CD4-positive, alpha-beta T cell treated with Interleukin-10 for 1 hour (primary cell): ENCODE data around the gene RAP1GAP2.

Experiments
- DNase-seq: peaks from one replicate; pipeline ENCODE4 v3.0.0-alpha.2; 2020

The RAP1GAP2 gene

DNA sequence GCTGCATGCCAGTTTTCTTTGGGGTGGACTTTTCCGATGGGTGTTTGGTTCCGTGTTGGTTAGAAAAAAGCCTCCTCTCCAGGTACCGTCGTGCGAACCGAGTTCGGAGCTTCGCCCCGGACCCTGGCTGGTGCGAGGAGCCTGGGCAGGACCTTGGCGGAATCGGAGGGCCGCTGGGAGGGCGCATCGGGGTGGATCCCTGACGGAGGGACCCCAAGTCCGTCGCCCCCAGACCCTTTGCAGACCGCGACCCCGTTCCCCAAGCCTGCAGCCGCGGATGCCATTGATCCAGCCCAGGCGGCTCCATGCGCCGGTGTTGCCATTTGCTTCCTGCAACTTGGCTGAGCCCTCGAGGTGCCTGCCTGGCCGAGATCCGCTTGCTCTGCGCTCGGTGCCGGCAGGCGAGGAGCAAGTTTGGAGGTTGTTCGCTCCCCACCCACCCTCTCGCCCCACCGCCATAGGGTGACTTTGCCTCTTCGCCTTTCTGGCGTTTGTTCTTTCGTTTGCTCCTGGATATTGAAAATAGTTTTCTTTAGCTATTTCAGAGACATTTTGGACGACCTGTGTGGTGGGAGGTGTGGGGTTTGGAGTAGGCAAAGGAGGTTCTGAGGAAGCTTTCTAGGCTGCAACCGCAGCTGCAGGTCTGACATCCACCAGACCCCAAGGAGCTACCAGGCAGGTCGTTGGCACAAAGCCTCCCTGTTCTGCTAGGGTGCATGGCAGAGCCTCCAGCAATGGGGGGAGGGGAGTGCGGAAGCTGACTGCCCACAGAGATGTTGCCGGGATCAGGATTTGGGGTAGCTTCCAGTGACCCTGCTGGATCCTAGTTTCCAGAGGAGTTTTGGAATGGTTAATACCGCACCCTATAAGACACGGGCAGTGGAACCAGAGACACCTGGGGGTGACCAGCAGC is 58.2 kb downstream of the RAP1GAP2 start:
- DNase-seq: no peak

DNA sequence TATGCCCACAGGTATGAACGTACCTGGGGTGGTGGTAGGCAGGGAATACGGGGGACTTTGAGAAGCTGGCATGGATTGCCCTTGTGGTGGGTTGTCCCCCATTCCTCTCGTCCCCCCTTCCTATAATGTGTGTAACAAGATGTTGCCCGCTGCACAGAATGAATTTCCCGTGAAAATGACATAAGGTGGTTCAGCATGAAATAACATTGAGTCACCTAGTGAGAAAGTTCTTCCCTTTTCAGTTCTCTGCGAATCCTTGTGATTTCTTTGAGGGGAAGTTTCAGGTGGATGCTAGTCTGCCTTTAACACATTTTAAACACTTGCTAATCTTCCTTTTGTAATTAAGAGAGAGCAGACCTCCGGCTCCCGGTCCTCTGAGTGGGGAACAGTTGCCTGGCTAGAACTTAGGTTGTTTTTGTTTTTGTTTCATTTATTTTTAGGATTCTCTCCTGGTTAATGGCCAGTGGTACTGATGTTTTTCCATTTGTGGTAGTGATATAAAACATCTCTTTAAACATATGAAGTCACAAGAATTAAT is 58.9 kb downstream of the RAP1GAP2 start:
- DNase-seq: no peak

DNA sequence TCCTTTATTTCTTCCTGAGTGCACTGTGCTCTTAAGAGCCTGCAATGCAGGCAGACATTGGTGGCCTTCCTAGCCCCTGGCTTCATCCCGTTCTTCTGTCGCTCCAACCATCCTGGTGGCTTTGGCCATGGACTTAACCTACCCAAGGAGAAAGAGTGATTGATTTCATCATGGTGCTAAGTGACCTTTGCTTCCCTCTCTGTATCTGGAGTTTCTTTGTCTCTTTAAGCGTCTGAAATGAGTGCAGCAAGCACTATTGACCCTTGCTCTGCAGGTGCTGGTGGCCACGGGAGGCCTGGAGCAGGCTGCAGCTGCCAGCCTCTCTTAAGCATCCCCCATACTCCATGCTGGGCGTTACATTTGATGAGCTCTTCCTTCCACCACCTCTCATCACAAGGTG is 60.5 kb downstream of the RAP1GAP2 start:
- DNase-seq: no peak

DNA sequence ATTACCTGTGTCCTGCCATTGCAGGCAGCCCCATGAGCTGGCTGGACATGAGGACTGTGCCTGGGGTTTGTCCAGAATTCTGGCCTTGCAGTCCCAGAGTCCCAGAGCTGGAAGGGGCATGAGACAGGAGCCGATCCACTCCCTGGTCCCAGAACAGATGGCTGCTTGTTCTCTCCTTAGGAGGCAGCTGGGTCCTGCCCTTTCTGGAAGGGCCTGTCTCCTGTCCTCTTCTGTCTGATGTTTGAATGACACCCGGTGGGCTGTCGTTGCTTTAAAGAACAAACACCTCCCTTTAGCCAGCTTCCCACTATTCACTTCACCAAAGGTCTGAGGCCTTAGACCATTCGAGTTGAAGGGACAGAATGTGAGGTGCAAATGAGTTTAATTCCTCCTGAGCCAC is 63.8 kb downstream of the RAP1GAP2 start:
- DNase-seq: no peak

DNA sequence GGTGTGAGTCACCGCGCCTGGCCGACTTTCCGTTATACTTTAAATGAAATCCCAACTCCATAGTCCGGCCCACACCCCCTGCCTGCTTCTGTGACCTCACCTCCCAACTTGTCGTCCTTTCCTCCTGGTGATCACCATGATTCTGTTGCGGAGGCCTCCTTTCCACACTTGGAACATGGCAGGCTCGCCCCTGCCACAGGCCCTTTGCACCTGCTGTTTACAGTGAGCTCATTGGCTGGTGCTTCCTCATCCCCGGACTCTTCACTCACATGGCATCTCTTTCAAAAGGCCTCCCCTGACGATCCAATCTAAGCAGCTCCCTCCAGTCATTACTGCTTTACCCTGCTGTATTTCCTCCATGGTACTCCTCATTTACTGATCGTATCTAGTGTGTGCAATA is 64.6 kb downstream of the RAP1GAP2 start:
- no peak for DNase-seq

DNA sequence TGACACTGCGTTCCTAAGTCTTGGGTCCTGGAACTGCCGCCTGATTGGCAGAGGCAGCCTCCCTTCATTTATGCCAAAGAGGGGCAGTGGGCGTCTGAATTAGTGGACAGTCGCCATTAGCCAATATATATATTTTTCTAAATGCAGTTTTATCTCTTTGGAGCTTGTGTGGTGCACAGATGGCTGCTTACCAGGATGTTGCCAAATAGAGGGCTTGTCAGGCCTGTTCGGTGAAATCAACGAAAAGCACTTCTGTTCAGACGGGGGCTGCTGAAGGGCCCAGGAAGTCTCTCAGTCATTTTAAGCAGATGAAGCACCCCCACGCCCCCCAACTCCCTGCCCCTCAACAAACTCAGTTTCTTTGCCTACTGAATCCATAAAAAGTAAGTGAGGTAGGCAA is 66.0 kb downstream of the RAP1GAP2 start:
- no peak for DNase-seq

DNA sequence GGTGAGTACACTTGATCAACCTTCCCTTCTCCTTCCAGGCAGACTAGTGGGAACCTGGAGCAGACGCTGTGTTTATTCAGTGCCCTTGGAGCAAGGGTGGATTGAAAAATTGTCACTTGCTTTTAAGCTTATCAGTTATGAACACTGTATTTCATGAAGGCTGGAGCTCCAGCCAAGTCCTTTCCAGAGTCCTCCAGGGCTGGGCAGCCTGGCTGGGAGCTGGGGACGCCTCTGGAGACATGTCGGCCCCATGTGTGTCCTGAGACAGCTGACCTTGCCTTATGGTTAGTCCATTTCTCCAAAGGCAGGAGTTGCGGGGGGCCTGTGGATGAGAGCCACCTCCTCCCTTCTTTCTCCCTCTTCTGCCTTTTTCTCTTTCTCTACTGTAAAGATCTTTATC is 67.0 kb downstream of the RAP1GAP2 start:
- no peak for DNase-seq

DNA sequence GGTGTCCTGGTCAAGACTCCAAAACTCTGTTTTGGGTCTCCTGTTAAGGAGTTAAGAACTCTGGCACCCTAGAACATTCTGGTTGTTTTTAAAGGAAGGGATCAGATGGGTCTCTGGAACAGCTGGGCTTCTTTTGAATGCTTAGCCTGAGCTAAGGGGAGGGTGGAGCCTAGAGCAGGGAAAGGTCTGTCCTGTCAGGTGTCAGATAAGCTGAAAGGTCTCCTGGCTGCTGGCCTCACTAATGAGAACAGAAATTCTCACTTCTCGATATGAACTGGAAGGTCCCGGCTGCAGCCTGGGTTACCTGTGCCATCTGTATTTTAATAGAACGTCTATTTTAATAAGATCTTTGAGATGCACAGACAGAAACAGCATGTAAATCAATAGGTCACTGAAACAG is 69.0 kb downstream of the RAP1GAP2 start:
- DNase-seq: no peak

DNA sequence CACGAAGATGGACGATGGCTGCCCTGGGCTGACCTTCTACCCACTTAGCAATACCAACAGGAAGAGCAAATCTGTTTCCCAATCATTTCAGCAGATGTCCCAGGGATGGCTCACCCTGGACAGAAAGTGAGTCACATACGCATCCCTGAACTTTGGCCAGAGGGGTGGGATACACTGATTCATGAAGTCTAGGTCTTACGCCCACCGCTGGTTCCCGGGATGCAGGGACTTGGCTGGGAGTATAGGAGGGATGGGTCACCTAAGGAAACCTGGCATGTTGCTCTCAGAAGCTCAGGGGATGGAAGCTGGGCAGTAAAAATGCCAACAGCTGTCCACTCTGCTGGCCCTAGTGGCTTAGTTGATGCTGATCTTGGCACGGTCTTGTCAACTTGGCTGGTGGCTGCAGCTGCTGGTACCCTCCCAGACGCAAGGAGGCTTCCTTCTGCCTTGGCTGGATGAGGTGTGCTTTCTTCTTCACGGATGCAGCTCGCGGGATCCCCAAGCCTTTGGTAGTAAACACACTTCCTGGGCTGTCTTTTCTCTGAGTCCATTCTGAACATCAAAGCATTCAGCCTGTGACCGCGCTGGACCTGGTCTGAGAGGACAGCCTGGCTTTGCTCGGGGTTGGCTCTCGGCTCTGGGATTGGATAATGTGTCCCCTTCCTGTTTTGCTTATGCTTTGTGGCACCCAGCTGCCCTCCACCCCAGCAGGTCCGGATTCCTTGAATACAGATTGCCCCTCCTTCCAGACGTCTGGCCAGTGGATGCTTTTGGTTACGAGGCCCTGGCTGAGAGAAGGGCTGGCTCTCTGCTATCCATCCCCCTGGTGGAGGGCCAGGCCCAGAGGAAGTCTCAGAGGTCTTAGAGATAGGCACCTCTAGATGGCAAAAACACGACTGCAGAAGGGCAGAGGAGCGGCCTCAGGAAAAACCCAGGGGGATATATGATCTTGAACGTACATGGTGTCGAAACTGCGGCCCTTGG is 71.5 kb downstream of the RAP1GAP2 start:
- no peak for DNase-seq

DNA sequence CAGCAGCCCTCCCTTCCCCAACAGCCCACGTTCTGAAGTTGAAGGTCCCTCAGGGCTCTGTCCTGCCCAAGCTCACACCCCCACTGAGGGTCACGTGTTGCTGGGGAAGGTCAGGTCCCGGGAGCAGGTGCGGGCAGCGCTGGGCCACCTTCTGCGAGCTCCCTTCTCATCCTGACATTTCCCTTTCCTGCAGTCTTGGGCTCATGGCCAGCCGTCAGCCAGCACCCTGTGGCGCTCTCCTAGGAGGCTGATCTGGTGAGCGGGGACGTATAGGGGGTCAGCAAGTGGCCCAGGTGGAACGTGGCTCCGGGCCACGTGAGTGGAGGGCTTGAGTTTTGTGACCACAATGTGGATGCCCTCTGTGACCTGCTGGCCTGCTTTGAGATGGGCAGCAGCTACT is 73.4 kb downstream of the RAP1GAP2 start:
- DNase-seq: no peak

DNA sequence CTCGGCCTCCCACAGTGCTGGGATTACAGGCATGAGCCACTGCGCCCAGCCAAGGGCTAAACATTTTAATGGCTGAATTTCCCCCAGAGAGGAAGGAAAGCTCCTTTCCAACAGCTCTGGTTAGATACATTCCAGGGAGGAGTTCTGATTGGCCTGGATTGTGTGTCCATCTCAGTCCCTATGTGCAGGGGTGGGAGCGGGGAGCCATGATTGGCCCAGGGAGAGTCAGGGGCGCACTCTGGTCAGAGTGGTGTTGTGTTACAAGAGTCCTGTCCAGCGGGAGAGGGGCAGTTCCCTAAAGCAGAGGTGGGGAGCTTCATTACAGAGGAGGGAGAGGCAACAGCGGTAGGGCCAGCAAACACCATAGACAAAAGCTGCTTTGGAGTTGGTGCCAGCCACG is 75.0 kb downstream of the RAP1GAP2 start:
- no peak for DNase-seq

DNA sequence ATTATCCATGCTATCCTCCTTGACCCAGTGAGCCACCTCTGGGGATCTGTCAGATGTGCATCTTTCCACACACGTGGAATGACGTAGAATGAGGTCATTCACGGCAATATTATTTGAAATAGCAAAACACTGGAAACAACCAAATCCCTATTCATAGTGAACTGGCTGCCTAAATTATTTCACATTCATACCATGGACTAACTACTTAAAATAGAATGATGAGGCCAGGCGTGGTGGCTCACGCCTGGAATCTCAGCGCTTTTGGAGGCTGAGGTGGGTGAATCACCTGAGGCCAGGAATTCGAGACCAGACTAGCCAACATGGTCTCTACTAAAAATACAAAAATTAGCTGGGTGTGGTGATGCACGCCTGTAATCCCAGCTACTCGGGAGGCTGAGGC is 75.5 kb downstream of the RAP1GAP2 start:
- DNase-seq: no peak

DNA sequence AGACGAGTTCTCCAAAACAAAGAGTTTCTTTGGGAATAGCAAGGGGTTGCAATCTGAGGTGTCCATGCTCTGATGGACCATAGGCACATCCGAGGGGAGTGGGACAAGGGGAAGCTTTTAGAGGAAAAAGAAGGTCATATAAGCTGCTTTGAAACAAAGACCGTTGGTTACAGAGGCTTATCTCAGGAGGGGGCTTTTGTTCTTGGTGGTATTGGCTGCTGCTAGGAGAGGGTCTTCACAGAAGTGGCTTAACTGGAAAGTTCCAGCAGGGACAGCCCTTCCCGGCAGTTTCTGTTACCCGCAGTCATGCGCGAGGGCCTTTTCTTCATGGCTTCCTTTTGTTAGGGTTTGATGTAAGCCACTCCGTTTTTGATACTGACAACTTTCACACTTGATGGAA is 76.0 kb downstream of the RAP1GAP2 start:
- no peak for DNase-seq

DNA sequence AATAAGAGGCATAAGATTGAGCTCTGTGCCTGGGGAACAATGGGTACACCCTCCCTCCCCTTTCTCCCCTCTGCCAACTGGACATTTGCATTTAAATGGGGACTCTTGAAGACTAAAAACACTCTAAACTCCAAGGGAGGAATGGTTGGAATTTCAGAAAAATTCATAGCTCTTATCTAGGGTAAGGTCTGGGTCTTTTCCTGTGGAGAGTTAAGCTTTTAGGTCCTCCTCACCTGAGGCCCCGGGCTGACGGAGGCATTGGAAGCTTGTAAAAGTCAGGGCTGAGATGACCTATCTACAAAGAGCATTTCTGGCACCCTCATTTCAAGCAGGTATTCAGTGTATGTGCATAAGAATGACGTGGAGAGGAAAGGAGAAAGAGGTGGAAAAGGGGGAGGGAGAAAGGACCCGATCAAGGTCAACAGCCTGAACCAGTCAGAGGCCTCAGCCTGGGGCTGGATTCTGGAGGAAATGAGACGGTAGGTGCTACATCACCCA is 78.0 kb downstream of the RAP1GAP2 start:
- DNase-seq: no peak

DNA sequence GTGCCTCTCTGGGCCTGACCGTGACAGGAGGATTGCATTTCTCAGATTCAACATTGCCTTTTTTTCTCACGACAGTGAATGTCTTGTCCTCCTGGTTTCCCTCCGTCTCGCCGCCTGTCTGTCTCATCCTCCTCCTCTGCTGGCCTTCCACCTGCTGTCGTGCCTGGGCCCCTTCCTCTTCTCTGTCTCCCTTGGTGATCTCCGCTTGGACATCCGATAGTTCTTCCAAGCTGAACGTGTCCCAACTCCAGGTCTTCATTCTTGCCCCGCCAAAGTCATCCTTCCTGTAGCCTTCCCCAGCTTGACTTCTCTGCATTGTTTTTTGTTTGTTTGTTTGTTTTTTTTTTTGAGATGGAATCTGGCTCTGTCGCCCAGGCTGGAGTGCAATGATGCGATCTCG is 79.4 kb downstream of the RAP1GAP2 start:
- DNase-seq: no peak

DNA sequence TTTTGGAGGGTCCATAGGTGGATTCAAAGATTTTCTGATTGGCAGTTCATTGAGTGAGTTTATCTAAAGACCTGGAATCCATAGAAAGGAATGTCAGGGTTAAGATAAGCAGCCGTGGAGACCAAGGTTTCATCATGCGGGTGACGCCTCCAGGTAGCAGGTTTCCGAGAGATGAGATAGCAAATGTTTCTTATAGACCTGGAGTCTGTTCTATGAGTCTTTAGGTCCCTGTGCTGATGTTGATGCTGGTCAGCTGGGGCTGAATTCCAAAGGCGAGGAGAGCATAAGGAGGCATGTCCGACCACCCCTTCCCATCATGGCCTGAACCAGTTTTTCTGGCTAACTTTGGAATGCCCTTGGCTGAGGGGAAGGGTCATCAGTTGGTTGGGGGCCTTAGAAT is 80.2 kb downstream of the RAP1GAP2 start:
- no peak for DNase-seq

DNA sequence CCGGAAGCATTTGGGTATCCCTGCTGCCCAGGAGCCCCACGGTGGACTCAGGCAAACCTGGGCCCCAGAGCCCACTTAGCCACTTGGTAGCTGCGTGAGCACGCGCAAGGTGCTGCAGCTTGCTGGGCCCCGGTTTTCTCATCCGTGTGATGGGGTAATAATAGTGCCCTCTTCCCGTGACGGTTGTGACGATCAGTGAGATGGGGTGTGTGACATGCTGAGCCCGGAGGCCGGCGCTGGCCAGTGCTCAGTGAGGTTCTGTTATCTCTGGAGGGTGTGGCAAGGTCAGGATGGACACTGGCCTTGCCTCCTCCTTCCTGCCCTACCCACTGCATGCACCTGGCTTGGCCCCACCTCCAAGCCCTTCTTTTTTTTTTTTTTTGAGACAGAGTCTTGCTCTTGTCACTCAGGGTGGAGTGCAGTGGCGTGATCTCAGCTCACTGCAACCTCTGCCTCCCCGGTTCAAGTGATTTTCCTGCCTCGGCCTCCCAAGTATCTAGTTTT is 82.6 kb downstream of the RAP1GAP2 start:
- DNase-seq: no peak

DNA sequence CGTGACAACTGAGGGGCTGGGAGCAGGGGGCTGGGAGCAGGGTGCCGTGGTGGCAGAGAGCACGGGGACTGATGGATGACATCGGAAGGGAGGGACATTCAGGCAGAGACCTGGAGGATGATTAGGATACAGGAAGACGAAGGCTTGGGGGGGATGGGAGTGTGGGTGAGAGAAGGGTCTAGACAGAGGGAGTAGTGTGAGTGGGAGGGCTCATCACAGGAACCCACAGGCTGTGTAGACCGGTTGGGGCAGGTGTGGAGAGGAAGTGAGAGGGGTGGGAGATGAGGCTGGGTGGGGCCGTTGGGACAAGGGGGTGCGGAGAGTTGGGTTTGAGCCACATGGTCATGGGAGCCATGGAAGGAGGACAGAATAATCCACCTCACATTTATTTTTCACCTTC is 83.8 kb downstream of the RAP1GAP2 start:
- no peak for DNase-seq

DNA sequence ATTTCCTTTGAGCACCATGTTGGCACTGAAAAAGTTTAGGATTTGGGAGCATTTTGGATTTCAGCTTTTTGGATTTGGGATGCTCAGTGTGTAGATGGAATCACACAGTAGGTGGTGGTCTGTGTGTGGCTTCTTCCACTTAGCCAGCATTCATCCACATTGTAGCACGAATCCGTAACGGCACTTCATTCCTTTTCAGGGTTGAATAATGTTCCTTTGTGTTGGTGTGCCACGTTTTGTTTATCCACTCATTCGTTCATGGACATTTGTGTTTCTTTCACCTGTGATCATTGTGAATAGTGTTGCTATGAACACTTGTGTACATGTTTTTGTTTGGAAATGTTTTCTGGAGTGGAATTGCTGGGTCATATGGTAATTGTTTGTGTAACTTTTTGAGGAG is 85.1 kb downstream of the RAP1GAP2 start:
- no peak for DNase-seq

DNA sequence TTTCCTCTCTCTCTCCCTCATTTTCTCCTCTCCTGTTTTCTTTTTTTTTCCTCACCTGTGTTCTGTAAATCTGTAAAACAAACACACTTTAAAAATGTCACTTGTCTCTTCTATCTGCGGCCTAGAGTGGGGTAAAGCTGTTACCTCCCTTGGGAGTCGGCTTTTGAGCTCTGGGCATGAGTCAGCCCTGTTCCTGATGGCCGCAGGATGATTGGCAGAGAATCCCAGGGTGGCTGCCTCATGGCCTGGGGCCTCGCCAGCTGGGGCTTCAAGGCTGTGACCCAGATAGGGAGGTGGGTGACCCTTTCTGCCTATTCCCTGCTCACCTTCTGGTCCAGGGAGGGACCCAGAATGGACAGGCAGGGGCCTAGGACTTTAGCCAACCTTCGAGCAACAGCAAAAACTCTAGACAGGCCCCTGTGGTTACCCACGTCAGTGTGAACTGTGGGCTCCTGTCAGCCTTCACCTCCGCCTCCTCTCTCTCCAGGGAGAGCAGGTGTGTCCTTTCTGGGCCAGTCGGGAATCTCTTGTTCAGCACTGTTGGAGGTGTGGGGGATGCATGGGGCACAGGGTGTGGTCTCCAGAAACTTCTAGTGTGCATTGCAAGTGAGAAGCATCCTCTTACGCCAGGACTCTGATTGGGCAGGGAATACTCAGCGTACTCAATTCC is 87.4 kb downstream of the RAP1GAP2 start:
- DNase-seq: no peak

DNA sequence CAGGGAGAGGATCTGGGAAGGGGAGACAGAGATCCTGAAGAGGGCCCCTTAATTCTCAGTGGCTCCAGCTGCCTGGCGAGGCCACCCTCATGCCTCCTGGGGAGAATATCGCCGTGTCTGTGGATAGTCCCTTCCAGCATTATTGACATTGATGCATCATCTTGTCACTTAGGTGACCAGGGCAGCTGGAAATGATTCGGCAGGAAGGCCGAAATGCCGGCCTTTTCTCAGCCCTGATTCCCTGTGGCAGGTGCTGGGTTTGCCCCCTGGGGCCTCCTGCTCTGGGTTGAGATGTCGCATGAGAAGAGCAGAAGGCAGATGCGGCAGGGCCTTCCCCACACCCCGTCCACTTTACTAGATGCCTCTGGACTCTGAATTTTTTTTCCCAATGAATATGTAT is 89.5 kb downstream of the RAP1GAP2 start:
- DNase-seq: no peak

DNA sequence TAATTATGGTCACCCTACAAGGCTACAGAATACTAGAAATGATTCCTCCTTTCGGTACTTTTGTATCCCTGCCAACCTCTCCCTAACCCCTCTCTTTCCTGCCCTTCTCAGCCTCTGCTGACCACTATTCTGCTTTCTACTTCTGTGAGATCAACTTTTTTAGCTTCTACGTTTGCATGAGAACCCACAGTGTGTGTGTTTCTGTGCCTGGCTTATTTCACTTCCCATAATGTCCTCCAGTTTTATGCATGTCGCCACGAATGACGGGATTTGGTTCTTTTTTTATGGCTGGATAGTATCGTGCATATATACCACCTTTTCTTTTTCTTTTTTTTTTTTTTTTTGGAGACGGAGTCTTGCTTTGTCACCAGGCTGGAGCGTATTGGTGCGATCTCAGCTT is 92.1 kb downstream of the RAP1GAP2 start:
- DNase-seq: no peak

DNA sequence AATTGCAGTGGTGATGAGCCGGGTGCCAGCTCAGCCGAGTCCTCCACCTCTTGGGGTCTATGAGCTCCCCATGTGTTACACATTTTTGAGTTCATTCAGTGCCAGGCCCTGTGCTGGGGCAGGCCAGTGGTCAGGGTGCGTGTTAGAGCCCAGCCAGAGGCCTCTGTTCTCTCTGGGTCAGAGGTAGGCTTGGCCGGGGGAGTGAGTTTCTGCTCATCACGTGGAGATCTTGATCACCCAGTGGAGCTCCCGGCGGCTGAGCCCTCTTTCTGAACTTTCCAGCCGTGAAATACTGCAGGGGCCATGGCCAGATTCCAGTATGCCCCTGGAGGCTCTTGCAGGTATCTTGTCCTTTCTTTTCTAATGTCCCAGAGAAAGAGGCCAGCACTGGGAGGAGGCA is 93.0 kb downstream of the RAP1GAP2 start:
- no peak for DNase-seq
